Globus pallidus (tissue), 1 donor: ENCODE data around the gene SLX9.

Source experiments
- DNase-seq: peaks from one replicate; pipeline ENCODE4 v3.0.0-alpha.2; 2015; ENCODE audit warnings: low spot score

The SLX9 gene

GRCh38 chr21:44930543-44930981 is 9.3 kb upstream of the SLX9 start:
- no peak for DNase-seq

- DNase-seq: no peak
Observed at GRCh38 chr21:44931137-44931500, 8.7 kb upstream of the SLX9 start.

GRCh38 chr21:44931501-44932407 is 8.1 kb upstream of the SLX9 start:
- no peak for DNase-seq

GRCh38 chr21:44932408-44933181 is 7.2 kb upstream of the SLX9 start:
- no peak for DNase-seq

GRCh38 chr21:44933199-44933917 is 6.5 kb upstream of the SLX9 start:
- DNase-seq: no peak

GRCh38 chr21:44933918-44934260 is 5.9 kb upstream of the SLX9 start:
- no peak for DNase-seq

- no peak for DNase-seq
Observed at GRCh38 chr21:44934276-44934675, 5.6 kb upstream of the SLX9 start.

- no peak for DNase-seq
Observed at GRCh38 chr21:44934797-44935532, 4.9 kb upstream of the SLX9 start.

GRCh38 chr21:44935533-44935927 is 4.3 kb upstream of the SLX9 start:
- DNase-seq: no peak

- no peak for DNase-seq
Observed at GRCh38 chr21:44938772-44939531, 877 bp upstream of the SLX9 start.

GRCh38 chr21:44940116-44940631 is 345 bp downstream of the SLX9 start:
- DNase-seq: no peak

GRCh38 chr21:44941567-44941966 is 1.7 kb downstream of the SLX9 start:
- no peak for DNase-seq

GRCh38 chr21:44942566-44942965 is 2.7 kb downstream of the SLX9 start:
- no peak for DNase-seq

- no peak for DNase-seq
Observed at GRCh38 chr21:44943005-44943685, 3.3 kb downstream of the SLX9 start.

GRCh38 chr21:44943686-44944550 is 4.1 kb downstream of the SLX9 start:
- DNase-seq: no peak

GRCh38 chr21:44944596-44944995 is 4.8 kb downstream of the SLX9 start:
- DNase-seq: no peak

GRCh38 chr21:44946254-44947041 is 6.6 kb downstream of the SLX9 start:
- DNase-seq: no peak

GRCh38 chr21:44947111-44947929 is 7.5 kb downstream of the SLX9 start:
- no peak for DNase-seq
